SK-N-SH treated with all-trans-retinoic acid at 6 μM for 48 hours (cell line): ENCODE data around the gene MYO1F.

Experiments used
- ATAC-seq: fragments of 200-7000 bp; cut with Tn5 transposase; 3 replicates; pipeline ENCODE4 v1.9.1; 2020; ENCODE audit warnings: mild to moderate bottlenecking, moderate library complexity
- BACH2 ChIP-seq: fragments of 250-450 bp; sonication (Bioruptor Pico); IDR thresholded peaks from 2 replicates; pipeline ENCODE4 v1.9.0; 2021; ENCODE audit warnings: mild to moderate bottlenecking, borderline replicate concordance
- CREB5 ChIP-seq: fragments of 250-450 bp; sonication (Bioruptor Pico); IDR thresholded peaks from 2 replicates; pipeline ENCODE4 v1.5.1; 2020; ENCODE audit warnings: low read depth, mild to moderate bottlenecking, moderate library complexity
- CSDC2 ChIP-seq: fragments of 250-450 bp; sonication (Bioruptor Pico); IDR thresholded peaks from 2 replicates; pipeline ENCODE4 v1.5.0; 2020; ENCODE audit warnings: mild to moderate bottlenecking, moderate library complexity
- ESRRG ChIP-seq: fragments of 250-450 bp; sonication (Bioruptor Pico); IDR thresholded peaks from 2 replicates; pipeline ENCODE4 v1.6.1; 2021; ENCODE audit warnings: mild to moderate bottlenecking
- GLIS3 ChIP-seq: fragments of 250-450 bp; sonication (Bioruptor Pico); IDR thresholded peaks from 2 replicates; pipeline ENCODE4 v1.5.0; 2020; ENCODE audit warnings: mild to moderate bottlenecking, moderate library complexity
- ISL1 ChIP-seq: fragments of 250-450 bp; sonication (Bioruptor Pico); IDR thresholded peaks from 2 replicates; pipeline ENCODE4 v2.1.2; 2022; ENCODE audit warnings: mild to moderate bottlenecking, moderate library complexity
- OSR1 ChIP-seq: fragments of 250-450 bp; sonication (Bioruptor Pico); IDR thresholded peaks from 2 replicates; pipeline ENCODE4 v1.8.0; 2022; ENCODE audit warnings: moderate library complexity, mild to moderate bottlenecking, inconsistent platforms
- PATZ1 ChIP-seq: fragments of 250-450 bp; sonication (Bioruptor Pico); IDR thresholded peaks from 2 replicates; pipeline ENCODE4 v1.8.0; 2020; ENCODE audit warnings: mild to moderate bottlenecking, moderate library complexity, borderline replicate concordance
- POU6F1 ChIP-seq: fragments of 250-450 bp; sonication (Bioruptor Pico); IDR thresholded peaks from 2 replicates; pipeline ENCODE4 v1.8.0; 2021; ENCODE audit warnings: low read depth, mild to moderate bottlenecking, moderate library complexity, borderline replicate concordance
- PPARA ChIP-seq: fragments of 250-450 bp; sonication (Bioruptor Pico); IDR thresholded peaks from 2 replicates; pipeline ENCODE4 v1.5.0; 2020; ENCODE audit warnings: mild to moderate bottlenecking, borderline replicate concordance
- RARB ChIP-seq: fragments of 250-450 bp; sonication (Bioruptor Pico); IDR thresholded peaks from 2 replicates; pipeline ENCODE4 v1.8.0; 2021; ENCODE audit warnings: mild to moderate bottlenecking, moderate library complexity
- SNAI2 ChIP-seq: fragments of 250-450 bp; sonication (Bioruptor Pico); IDR thresholded peaks from 2 replicates; pipeline ENCODE4 v1.5.0; 2020; ENCODE audit warnings: mild to moderate bottlenecking, moderate library complexity
- TCF4 ChIP-seq: fragments of 250-450 bp; sonication (Bioruptor Pico); IDR thresholded peaks from 2 replicates; pipeline ENCODE4 v1.8.0; 2021; ENCODE audit warnings: mild to moderate bottlenecking, moderate library complexity, borderline replicate concordance
- TOX ChIP-seq: fragments of 250-450 bp; sonication (Bioruptor Pico); IDR thresholded peaks from 2 replicates; pipeline ENCODE4 v1.8.0; 2021; ENCODE audit warnings: mild to moderate bottlenecking, moderate library complexity, borderline replicate concordance
- TSHZ2 ChIP-seq: fragments of 250-450 bp; sonication (Bioruptor Pico); IDR thresholded peaks from 2 replicates; pipeline ENCODE4 v1.5.0; 2020; ENCODE audit warnings: mild to moderate bottlenecking, moderate library complexity
- ZC3H10 ChIP-seq: fragments of 250-450 bp; sonication (Bioruptor Pico); IDR thresholded peaks from 2 replicates; pipeline ENCODE4 v1.5.1; 2021; ENCODE audit warnings: mild to moderate bottlenecking, moderate library complexity
- ZFP3 ChIP-seq: fragments of 250-450 bp; sonication (Bioruptor Pico); IDR thresholded peaks from 2 replicates; pipeline ENCODE4 v1.5.0; 2020; ENCODE audit warnings: mild to moderate bottlenecking, moderate library complexity
- ZFP30 ChIP-seq: fragments of 450-650 bp; formaldehyde crosslinking; IDR thresholded peaks from 2 replicates; pipeline ENCODE4 v1.5.0; 2022; ENCODE audit warnings: mild to moderate bottlenecking, moderate library complexity
- ZNF565 ChIP-seq: fragments of 450-650 bp; formaldehyde crosslinking; conservative IDR thresholded peaks from 2 replicates; pipeline ENCODE4 v1.5.0; 2020; ENCODE audit warnings: low read depth, mild to moderate bottlenecking, moderate library complexity
- ZNF70 ChIP-seq: fragments of 450-650 bp; formaldehyde crosslinking; IDR thresholded peaks from 2 replicates; pipeline ENCODE4 v1.5.0; 2020; ENCODE audit warnings: mild to moderate bottlenecking, moderate library complexity

MYO1F gene

GRCh38 chr19:8485561-8486371 lies 91.5 kb downstream of the MYO1F start:
- no peak for ATAC-seq
- no peak for TF ChIP-seq ZFP3 (CRISPR knock-in tag)
- TF ChIP-seq TOX (CRISPR knock-in tag): no peak
- no peak for TF ChIP-seq PPARA (CRISPR knock-in tag)
- TF ChIP-seq ZNF565 (CRISPR knock-in tag): no peak
- no peak for TF ChIP-seq POU6F1 (CRISPR knock-in tag)
- TF ChIP-seq BACH2 (CRISPR knock-in tag): no peak
- no peak for TF ChIP-seq ZC3H10 (CRISPR knock-in tag)
- no peak for TF ChIP-seq CREB5 (CRISPR knock-in tag)
- no peak for TF ChIP-seq RARB

GRCh38 chr19:8484331-8484894 lies 92.8 kb downstream of the MYO1F start:
- no peak for ATAC-seq
- TF ChIP-seq POU6F1 (CRISPR knock-in tag) (no peak), PATZ1 (CRISPR knock-in tag) (no peak), TCF4 (no peak), ZNF565 (CRISPR knock-in tag) (no peak), TSHZ2 (CRISPR knock-in tag) (no peak), SNAI2 (CRISPR knock-in tag) (no peak)

- no peak for TF ChIP-seq CSDC2 (CRISPR knock-in tag)
- no peak for TF ChIP-seq TCF4
- TF ChIP-seq GLIS3: no peak
- TF ChIP-seq ZNF565 (CRISPR knock-in tag): no peak
- TF ChIP-seq, all 23 proteins: peak for 0
- no peak for ATAC-seq
These were observed 94.1 kb downstream of the MYO1F start for GRCh38 chr19:8483165-8483564.

- no peak for ATAC-seq
- TF ChIP-seq ZFP3 (CRISPR knock-in tag) (no peak), PPARA (CRISPR knock-in tag) (no peak), ZNF565 (CRISPR knock-in tag) (no peak), TOX (CRISPR knock-in tag) (no peak), RARB (no peak), TCF4 (no peak), ISL1 (no peak), TSHZ2 (CRISPR knock-in tag) (no peak), GLIS3 (no peak), ZFP30 (CRISPR knock-in tag) (no peak), OSR1 (CRISPR knock-in tag) (no peak), ESRRG (CRISPR knock-in tag) (no peak), ZNF70 (CRISPR knock-in tag) (no peak), CREB5 (CRISPR knock-in tag) (no peak), ZC3H10 (CRISPR knock-in tag) (no peak), BACH2 (CRISPR knock-in tag) (no peak)
These were observed 94.5 kb downstream of the MYO1F start for GRCh38 chr19:8482696-8483095.
